ENCODE measurements around the gene MLLT10.

Gene MLLT10

DNA sequence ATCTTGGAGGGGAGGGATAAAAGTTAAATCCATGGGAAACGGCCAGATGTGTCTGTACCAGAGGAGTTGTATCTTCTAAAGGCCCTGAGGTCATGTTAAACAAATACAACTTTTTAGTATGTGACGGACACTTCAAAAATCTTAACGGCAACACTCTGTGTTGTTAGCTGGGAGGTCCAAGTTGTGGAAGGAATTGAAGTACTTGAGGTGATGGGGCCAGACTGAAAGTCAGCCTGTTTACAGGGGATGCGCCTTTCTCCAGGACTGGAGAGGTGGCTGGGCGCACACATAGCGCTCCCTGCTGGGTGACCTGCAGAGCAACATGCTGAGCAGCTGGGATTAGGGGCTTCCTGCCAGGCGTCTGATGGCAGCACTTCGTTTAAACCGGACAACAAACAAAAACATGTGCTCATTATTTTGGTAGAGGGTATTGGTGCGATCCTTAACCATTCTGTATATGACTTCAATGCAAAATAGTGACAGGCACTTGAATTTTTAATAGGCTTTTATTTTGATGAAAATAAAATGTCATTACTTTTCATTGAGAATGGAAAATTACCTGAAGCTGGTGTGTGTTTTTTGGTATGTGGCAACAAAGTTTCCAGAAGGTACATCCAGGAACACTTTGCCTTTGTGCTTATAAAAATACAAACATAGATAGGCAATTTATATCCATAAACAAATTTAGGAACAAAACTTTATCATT lies 198.2 kb downstream of the MLLT10 start:
- no peak for DNase-seq (ENCODE audit: low read depth in 2 of 2)

DNA sequence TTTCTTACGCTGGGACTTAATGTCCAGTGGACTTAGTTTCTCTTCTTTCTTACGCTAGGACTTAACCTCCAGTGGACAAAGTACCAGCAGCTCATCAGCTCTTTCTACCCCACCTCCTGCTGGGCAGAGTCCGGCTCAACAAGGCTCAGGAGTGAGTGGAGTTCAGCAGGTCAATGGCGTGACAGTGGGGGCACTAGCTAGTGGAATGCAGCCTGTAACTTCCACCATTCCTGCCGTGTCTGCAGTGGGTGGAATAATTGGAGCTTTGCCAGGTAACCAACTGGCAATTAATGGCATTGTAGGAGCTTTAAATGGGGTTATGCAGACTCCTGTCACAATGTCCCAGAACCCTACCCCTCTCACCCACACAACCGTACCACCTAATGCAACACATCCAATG lies 199.7 kb downstream of the MLLT10 start:
- DNase-seq (ENCODE audit: low read depth in 2 of 2) = no peak

DNA sequence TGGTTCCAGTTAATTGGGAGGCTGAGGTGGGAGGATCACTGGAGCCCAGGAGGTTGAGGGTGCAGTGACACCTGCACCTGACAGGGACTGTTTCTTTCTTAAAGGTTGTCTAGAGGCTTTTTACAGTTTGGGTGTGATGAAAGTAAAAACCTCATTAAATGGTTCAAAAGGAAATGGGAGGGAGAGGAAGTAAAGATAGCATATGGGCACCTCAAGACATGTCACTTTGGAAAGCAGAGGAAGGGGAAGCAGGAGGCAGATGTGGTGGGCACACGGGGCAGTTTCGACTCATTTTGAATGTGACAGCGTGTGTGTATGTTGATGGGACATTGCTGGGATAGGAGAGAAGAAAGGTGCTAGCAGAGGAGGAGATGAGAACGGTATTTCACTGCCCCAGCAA lies 203.1 kb downstream of the MLLT10 start:
- DNase-seq (ENCODE audit: low read depth in 2 of 2) = no peak

DNA sequence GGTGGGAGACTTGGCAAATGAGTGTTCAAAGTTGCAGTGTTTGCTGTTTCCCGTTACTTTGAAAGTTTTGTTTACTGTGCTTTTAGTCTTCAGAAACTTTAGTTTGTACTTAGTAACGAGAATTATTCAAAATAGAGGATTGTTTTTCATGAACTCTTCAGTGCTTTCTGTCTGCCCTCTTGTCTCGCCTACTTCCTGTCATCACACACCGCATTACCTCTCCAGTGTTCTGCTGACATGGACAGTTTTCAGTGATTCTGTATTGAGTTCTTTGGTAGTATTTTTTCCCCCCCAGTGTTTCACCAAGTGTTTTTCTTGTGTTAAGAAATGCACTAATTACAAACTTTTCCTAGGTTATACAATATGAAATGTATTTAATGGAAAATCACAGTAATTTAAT lies 207.0 kb downstream of the MLLT10 start:
- no peak for DNase-seq (ENCODE audit: low read depth in 2 of 2)

DNA sequence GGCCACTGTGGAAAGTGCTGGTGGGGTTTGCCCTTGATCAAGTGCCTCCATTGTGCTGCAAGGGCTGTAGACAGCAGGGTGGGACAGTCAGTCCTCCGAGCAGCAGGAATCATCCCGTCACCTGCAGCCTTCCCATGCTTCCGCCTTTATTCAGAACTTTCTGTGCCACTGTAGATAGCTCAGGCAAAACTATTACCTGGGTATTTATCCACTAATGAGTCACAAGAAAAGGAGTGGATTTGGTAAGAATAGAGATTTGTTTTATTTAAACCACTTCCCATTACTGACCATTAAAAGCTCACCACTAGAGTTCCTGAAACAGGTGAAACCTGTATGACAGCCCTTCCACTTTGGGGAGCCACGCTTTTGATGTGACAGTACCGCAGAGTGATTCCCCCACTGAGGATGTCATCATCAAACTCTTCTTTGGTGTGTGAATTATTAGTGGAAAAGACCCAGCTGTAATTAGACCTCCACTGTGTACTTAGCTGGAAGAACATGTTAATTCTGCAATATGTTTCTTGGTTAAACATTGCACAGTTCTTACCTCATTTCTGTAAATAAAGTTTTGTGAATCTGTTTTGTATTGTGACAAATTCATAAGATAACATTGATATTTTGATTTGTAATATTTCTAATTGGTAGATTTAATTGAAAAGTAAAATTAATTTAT lies 208.8 kb downstream of the MLLT10 start:
- DNase-seq (ENCODE audit: low read depth in 2 of 2) = no peak

- no peak for DNase-seq (ENCODE audit: low read depth in 2 of 2)
These were observed 210.2 kb downstream of the MLLT10 start for GRCh38 chr10:21744223-21744622.

- no peak for DNase-seq (ENCODE audit: low read depth in 2 of 2)
These were observed 212.1 kb downstream of the MLLT10 start for GRCh38 chr10:21746118-21746517.

GRCh38 chr10:21747809-21748208 lies 213.8 kb downstream of the MLLT10 start:
- no peak for DNase-seq (ENCODE audit: low read depth in 2 of 2)

DNA sequence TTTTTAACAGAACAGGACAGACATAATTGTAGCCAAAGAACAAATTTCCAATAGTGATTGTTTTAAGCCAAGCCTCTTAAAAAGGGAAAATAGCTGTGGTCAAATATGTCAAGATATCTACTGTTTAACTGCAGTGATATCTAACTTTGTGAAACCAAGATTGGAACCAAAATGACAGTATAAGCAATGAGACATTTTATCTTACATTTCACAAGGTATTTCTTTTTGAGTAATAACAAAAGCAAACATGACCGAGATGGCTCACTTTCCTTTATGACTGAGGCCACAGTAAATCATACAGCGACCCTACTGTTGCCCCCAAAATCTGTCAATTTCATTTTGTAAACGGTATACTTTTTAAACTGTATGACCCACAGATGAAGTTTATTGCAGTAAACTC lies 215.8 kb downstream of the MLLT10 start:
- no peak for DNase-seq (ENCODE audit: low read depth in 2 of 2)

DNA sequence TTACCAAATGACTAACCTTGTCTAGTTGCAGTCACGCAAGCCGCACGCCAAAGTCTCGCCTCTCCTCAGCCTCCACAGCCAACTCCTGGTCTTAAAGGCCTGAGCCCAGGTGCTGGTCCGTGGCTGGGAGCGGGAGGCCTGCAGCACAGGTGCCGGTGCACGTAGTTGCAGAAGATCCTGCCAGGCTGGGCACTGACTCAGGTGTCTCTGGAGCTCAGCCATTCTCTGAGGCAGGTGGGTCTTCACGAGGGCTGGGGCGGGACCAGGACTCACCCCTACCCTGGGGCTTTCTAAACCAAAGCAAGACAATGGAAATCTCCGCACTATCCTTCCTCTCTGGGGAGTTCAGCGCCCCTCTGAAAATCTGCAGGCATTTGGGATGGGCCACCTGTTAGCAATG lies 216.4 kb downstream of the MLLT10 start:
- DNase-seq (ENCODE audit: low read depth in 2 of 2) = no peak

GRCh38 chr10:21751341-21752310 lies 217.6 kb downstream of the MLLT10 start:
- DNase-seq (ENCODE audit: low read depth in 2 of 2) = no peak

GRCh38 chr10:21753497-21754270 lies 219.7 kb downstream of the MLLT10 start:
- DNase-seq (ENCODE audit: low read depth in 2 of 2) = no peak

GRCh38 chr10:21754410-21755011 lies 220.5 kb downstream of the MLLT10 start:
- no peak for DNase-seq (ENCODE audit: low read depth in 2 of 2)

DNA sequence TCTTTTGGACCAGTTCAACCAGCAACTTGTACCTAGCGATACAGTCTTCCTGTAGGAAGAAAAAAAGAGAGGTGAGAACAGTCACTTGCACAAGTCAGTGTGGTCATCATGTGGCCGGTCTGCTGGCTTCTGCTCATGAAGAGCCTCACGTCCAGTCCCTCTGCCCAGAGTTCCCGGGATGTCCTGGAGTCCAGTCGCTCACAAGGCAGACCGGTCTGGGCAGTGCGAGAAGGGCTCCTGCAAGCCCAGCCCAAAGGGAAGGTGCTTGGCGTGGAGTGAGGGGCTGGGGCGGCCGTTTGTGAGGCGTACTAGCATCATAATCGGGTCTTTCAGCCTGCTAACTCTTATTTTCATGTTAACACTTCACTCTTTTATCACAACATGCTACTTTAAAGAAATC lies 222.7 kb downstream of the MLLT10 start:
- DNase-seq (ENCODE audit: low read depth in 2 of 2) = no peak

- no peak for DNase-seq (ENCODE audit: low read depth in 2 of 2)
These were observed 223.3 kb downstream of the MLLT10 start for GRCh38 chr10:21757185-21757901.

GRCh38 chr10:21758239-21758638 lies 224.2 kb downstream of the MLLT10 start:
- no peak for DNase-seq (ENCODE audit: low read depth in 2 of 2)

DNA sequence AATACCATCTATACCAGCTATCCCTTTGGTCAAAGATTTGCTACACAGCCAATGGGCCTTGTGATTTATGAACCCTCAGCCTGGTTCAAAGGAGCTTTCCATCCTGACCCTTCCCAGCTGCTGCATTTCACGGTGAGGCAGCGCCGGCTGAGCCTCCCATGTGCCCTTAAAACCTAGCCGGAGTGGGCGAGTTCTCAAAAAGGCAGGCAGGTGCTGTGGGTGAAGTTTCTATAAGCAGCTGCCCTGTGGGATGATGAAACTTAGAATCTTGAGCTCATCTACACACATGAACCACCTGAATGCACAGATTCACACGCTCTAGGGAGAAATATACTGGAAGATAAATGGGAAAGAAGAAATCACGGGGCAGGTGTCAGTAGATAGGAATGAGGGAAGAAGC lies 224.7 kb downstream of the MLLT10 start:
- DNase-seq (ENCODE audit: low read depth in 2 of 2) = no peak

- no peak for DNase-seq (ENCODE audit: low read depth in 2 of 2)
These were observed 225.2 kb downstream of the MLLT10 start for GRCh38 chr10:21759232-21759631.

GRCh38 chr10:21760332-21760731 lies 226.3 kb downstream of the MLLT10 start:
- DNase-seq (ENCODE audit: low read depth in 2 of 2) = no peak

- no peak for DNase-seq (ENCODE audit: low read depth in 2 of 2)
These were observed 230.6 kb downstream of the MLLT10 start for GRCh38 chr10:21764466-21765189.
